Neural progenitor cell (in vitro differentiated cells): Measurements from ENCODE around the gene C1GALT1.

ENCODE experiments used
- EZH2 ChIP-seq: fragments of 200-600 bp; sonication (generic); IDR thresholded peaks from 2 replicates; pipeline ENCODE4 v1.6.1; 2017; ENCODE audit warnings: antibody characterized with exemption, mild to moderate bottlenecking, moderate library complexity
- EZH2phosphoT487 ChIP-seq: fragments of 200-600 bp; sonication (generic); IDR thresholded peaks from 2 replicates; pipeline ENCODE4 v1.6.1; 2017; ENCODE audit warnings: antibody characterized with exemption
- TF ChIP-seq, protein P1 (sequence below): fragments of 200-600 bp; sonication (generic); IDR thresholded peaks from 2 replicates; pipeline ENCODE4 v1.5.1; 2017; ENCODE audit warnings: antibody characterized with exemption, mild to moderate bottlenecking

GRCh38 chr7:7173956-7174632 lies 8.2 kb upstream of the C1GALT1 start:
- TF ChIP-seq EZH2 (no peak), EZH2phosphoT487 (no peak)
- TF ChIP-seq, protein P1, sequence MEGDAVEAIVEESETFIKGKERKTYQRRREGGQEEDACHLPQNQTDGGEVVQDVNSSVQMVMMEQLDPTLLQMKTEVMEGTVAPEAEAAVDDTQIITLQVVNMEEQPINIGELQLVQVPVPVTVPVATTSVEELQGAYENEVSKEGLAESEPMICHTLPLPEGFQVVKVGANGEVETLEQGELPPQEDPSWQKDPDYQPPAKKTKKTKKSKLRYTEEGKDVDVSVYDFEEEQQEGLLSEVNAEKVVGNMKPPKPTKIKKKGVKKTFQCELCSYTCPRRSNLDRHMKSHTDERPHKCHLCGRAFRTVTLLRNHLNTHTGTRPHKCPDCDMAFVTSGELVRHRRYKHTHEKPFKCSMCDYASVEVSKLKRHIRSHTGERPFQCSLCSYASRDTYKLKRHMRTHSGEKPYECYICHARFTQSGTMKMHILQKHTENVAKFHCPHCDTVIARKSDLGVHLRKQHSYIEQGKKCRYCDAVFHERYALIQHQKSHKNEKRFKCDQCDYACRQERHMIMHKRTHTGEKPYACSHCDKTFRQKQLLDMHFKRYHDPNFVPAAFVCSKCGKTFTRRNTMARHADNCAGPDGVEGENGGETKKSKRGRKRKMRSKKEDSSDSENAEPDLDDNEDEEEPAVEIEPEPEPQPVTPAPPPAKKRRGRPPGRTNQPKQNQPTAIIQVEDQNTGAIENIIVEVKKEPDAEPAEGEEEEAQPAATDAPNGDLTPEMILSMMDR: no peak
